Measurements from ENCODE around the gene TXLNG. TPM values are rescaled to one million over a fixed set of nuclear protein-coding genes. Genes with fewer than 3 reads are reported as not detected.

The TXLNG gene
- total and polyA plus RNA-seq, 2 donors (not counting 1 experiment from before 2014, with no cell fraction given): 12.5 to 13.1 TPM

GRCh38 chrX:16870095-16870861 lies 84.0 kb downstream of the TXLNG start, which contains the start of gene RBBP7:
Gene RBBP7 (minus strand): TSS chrX:16870362. CDS start chrX:16870053, 309 bp downstream.
- peak; percentile 80 for ATAC-seq (ENCODE audit: low read depth)
- peak within 1 kb of the TSS; percentile 41 to 94 (median 79) for H3K4me3 ChIP-seq (ENCODE audit: control extremely low read depth in 1 of 5, extremely low read depth in 1 of 5, insufficient read depth in 1 of 5, low read depth in 2 of 5, low read length in 4 of 5)
- 0% methylated on average over 33 of the region's 84 CpGs for WGBS (ENCODE audit: insufficient coverage)
- TF ChIP-seq, protein P1, sequence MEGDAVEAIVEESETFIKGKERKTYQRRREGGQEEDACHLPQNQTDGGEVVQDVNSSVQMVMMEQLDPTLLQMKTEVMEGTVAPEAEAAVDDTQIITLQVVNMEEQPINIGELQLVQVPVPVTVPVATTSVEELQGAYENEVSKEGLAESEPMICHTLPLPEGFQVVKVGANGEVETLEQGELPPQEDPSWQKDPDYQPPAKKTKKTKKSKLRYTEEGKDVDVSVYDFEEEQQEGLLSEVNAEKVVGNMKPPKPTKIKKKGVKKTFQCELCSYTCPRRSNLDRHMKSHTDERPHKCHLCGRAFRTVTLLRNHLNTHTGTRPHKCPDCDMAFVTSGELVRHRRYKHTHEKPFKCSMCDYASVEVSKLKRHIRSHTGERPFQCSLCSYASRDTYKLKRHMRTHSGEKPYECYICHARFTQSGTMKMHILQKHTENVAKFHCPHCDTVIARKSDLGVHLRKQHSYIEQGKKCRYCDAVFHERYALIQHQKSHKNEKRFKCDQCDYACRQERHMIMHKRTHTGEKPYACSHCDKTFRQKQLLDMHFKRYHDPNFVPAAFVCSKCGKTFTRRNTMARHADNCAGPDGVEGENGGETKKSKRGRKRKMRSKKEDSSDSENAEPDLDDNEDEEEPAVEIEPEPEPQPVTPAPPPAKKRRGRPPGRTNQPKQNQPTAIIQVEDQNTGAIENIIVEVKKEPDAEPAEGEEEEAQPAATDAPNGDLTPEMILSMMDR (IDR thresholded peaks at IDR 0.05): no peak
- no peak for TF ChIP-seq EZH2 (IDR thresholded peaks at IDR 0.05; ENCODE audit: borderline replicate concordance, insufficient read depth, low read depth, low read length, poor library complexity, severe bottlenecking)
- H3K4me1 ChIP-seq (ENCODE audit: control insufficient read depth in 2 of 2, insufficient read depth in 2 of 2, low read length in 2 of 2): peaks cover 26 to 33% of the 10 kb centered on the region in 2 donors
- Mint-ChIP-seq H3K9me3 (ENCODE audit: insufficient read depth) (no peaks in the 10 kb centered on the region), H3K4me1 (peaks cover 43% of the 10 kb centered on the region), H3K4me3 (peak within 1 kb of the TSS; percentile 93), H3K27me3 (no peaks in the 10 kb centered on the region), H3K27ac (peak within 1 kb of the TSS; percentile 98)
- H4K20me1 ChIP-seq (ENCODE audit: control insufficient read depth, insufficient read depth, low read length, poor library complexity, severe bottlenecking): no peaks in the 10 kb centered on the region
- peak; percentile 92 for DNase-seq
- ChIA-PET POLR2A (interaction anchor here (2.1 kb wide), 1 partner anchor 12 kb away, joined by 12 read pairs; no protein-coding TSS in a partner anchor), CTCF (interaction anchor here (1.1 to 11.4 kb wide), 3 partner anchors 13 to 176 kb away, joined by 3 to 102 read pairs (median 7); no protein-coding TSS in a partner anchor)
- intact Hi-C loops (cut with micrococcal nuclease): loop anchor here (1.0 to 5.0 kb wide), 4 partner anchors 76 to 1018 kb away; partner anchors contain the start of genes AP1S2, REPS2 and TXLNG
- peak within 1 kb of the TSS; percentile 95 for H3K4me2 ChIP-seq (replicated peaks; ENCODE audit: low read depth, low read length, poor library complexity, severe bottlenecking)
- peak within 1 kb of the TSS; percentile 98 for H3K9ac ChIP-seq (ENCODE audit: low read length)
- peak within 1 kb of the TSS; percentile 98 for H2AFZ ChIP-seq (ENCODE audit: insufficient read depth, low read depth, low read length, poor library complexity, severe bottlenecking)
- no peaks in the 10 kb centered on the region for H3K36me3 ChIP-seq (replicated peaks in 1 of 2; ENCODE audit: control extremely low read depth in 1 of 2, control insufficient read depth in 1 of 2, extremely low read depth in 1 of 2, insufficient read depth in 2 of 2, low read length in 1 of 2)
- H3K9me3 ChIP-seq (ENCODE audit: control extremely low read depth in 1 of 3, control insufficient read depth in 2 of 3, insufficient read depth in 1 of 3, low read length in 2 of 3): no peaks in the 10 kb centered on the region
- peaks cover 0 to 10% (median 0%) of the 10 kb centered on the region in 4 experiments for H3K27me3 ChIP-seq (replicated peaks in 1 of 4; ENCODE audit: control extremely low read depth in 1 of 4, control insufficient read depth in 3 of 4, insufficient read depth in 4 of 4, low read length in 3 of 4)
- H3K27ac ChIP-seq (ENCODE audit: low read length in 2 of 2): peak within 1 kb of the TSS; percentile 96 to 99
- peaks cover 30% of the 10 kb centered on the region for H3K79me2 ChIP-seq (ENCODE audit: control insufficient read depth, insufficient read depth, low read length)

Measured in B cell (primary cell).